ENCODE results near the gene SLC9B1.
"Not testable (repeated sequence)": the region's sequence is repeated elsewhere in the genome, so short reads cannot be mapped to it uniquely, and the experiment has no call there.

SLC9B1 gene

DNA sequence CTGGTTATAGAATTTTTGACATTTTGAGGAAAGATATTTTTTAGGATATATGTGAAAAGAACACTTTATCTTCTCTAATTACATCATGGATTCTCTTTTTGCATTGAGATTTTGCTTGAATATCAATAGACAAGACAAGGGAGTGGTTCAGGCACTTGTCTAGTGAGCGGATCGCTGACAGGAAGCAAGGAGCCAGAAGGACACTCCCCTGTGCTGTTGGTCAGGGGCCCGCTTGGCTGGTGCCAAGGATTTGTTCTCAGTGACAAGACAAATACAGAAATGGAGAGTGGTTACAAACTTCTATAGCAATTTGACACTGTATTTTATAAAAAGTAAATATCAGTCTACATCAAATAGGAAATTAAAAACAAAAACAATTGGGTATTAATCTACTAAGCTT, 60.0 kb downstream of the SLC9B1 start:
- no peak overlapping the region for H3K9ac ChIP-seq (ENCODE audit: low read length in 5 of 5)

DNA sequence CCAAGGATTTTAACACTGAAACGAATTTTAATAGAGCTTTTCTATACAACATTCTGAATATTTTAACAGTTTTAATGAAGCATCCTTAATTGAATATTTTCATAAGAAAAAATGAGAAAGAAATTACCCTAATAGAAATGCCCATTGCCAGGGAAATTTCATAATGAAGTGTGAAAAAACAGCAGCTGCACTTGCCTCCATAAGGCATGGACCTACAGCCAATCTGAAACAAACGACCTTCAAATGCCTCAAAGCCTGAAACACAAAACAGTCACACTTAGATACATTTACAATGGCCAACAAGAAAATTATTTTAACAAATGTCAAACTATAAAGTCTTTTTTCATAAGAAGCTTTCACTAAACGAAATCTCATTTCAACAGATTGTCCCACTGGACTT, 74.4 kb downstream of the SLC9B1 start:
- Histone ChIP-seq H3K27ac (ENCODE audit: low read depth, low read length) (no peak overlapping the region), H3K27me3 (ENCODE audit: control insufficient read depth in 5 of 5, insufficient read depth in 4 of 5, low read length in 5 of 5) (no peaks in the 10 kb centered on the region), H3K4me1 (ENCODE audit: control insufficient read depth in 5 of 5, insufficient read depth in 5 of 5, low read length in 5 of 5) (no peaks in the 10 kb centered on the region), H3K4me3 (ENCODE audit: low read depth in 1 of 5, low read length in 5 of 5) (no peak overlapping the region), H3K9ac (ENCODE audit: low read length in 5 of 5) (no peak overlapping the region), H3K36me3 (ENCODE audit: control insufficient read depth in 5 of 5, insufficient read depth in 5 of 5, low read length in 5 of 5) (no peaks in the 10 kb centered on the region), H3K9me3 (ENCODE audit: control insufficient read depth in 5 of 5, low read length in 5 of 5) (no peaks in the 10 kb centered on the region)

More for the DNA sequence above, 60.0 kb downstream of the SLC9B1 start:
- Histone ChIP-seq H3K27ac (ENCODE audit: low read depth, low read length) (no peak overlapping the region), H3K4me3 (ENCODE audit: low read depth in 1 of 5, low read length in 5 of 5) (no peak overlapping the region), H3K36me3 (ENCODE audit: control insufficient read depth in 5 of 5, insufficient read depth in 5 of 5, low read length in 5 of 5) (no peaks in the 10 kb centered on the region), H3K27me3 (ENCODE audit: control insufficient read depth in 5 of 5, insufficient read depth in 4 of 5, low read length in 5 of 5) (no peaks in the 10 kb centered on the region), H3K9me3 (ENCODE audit: control insufficient read depth in 5 of 5, low read length in 5 of 5) (no peaks in the 10 kb centered on the region), H3K4me1 (ENCODE audit: control insufficient read depth in 5 of 5, insufficient read depth in 5 of 5, low read length in 5 of 5) (no peaks in the 10 kb centered on the region)

DNA sequence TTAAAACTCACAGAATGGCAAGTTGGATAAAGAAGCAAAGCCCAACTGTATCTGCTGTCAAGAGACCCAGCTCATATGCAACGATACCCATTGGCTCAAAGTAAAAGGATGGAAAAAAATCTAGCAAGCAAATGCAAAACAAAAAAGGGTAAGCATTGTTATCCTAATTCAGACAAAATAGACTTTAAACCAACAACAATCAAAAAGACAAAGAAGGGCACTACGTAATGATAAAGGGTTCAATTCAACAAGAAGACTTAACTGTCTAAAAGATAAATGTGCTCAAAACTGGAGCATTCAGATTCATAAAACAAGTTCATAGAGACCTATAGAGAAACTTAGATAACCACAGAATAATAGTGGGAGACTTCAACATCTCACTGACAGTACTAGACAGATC, 81.4 kb downstream of the SLC9B1 start:
- not testable (repeated sequence) for H3K9me3 ChIP-seq (ENCODE audit: control insufficient read depth in 5 of 5, low read length in 5 of 5); H3K27me3 ChIP-seq (ENCODE audit: control insufficient read depth in 5 of 5, insufficient read depth in 4 of 5, low read length in 5 of 5); H3K36me3 ChIP-seq (ENCODE audit: control insufficient read depth in 5 of 5, insufficient read depth in 5 of 5, low read length in 5 of 5); H3K4me3 ChIP-seq (ENCODE audit: low read depth in 1 of 5, low read length in 5 of 5); H3K27ac ChIP-seq (ENCODE audit: low read depth, low read length); H3K4me1 ChIP-seq (ENCODE audit: control insufficient read depth in 5 of 5, insufficient read depth in 5 of 5, low read length in 5 of 5); H3K9ac ChIP-seq (ENCODE audit: low read length in 5 of 5)

DNA sequence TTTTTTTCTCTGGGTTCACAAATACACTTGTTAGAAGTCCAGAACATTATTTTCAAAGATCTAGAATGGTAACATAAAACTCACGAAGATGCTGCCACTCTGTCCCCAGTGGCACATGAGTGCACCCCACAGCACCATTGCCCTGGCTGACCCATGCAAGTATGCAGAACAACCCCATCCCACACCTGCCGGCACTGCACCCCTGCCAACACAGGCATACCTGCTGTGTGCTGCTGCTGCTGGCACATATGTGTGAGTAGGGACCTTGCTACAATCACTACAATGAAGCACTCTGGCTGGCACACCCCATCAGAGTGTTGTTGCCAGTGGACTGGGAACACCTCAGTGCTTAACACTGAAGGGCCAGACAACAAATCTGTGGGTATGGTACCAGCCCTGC, 83.8 kb downstream of the SLC9B1 start:
- H3K9me3 ChIP-seq (ENCODE audit: control insufficient read depth in 5 of 5, low read length in 5 of 5): no peaks in the 10 kb centered on the region
- peaks cover 0 to 3% (median 0%) of the 10 kb centered on the region in 5 donors for H3K36me3 ChIP-seq (ENCODE audit: control insufficient read depth in 5 of 5, insufficient read depth in 5 of 5, low read length in 5 of 5)
- no peaks in the 10 kb centered on the region for H3K27me3 ChIP-seq (ENCODE audit: control insufficient read depth in 5 of 5, insufficient read depth in 4 of 5, low read length in 5 of 5)
- no peak overlapping the region for H3K9ac ChIP-seq (ENCODE audit: low read length in 5 of 5)
- H3K4me1 ChIP-seq (ENCODE audit: control insufficient read depth in 5 of 5, insufficient read depth in 5 of 5, low read length in 5 of 5): no peaks in the 10 kb centered on the region
- H3K4me3 ChIP-seq (ENCODE audit: low read depth in 1 of 5, low read length in 5 of 5): no peak overlapping the region
- no peak overlapping the region for H3K27ac ChIP-seq (ENCODE audit: low read depth, low read length)

DNA sequence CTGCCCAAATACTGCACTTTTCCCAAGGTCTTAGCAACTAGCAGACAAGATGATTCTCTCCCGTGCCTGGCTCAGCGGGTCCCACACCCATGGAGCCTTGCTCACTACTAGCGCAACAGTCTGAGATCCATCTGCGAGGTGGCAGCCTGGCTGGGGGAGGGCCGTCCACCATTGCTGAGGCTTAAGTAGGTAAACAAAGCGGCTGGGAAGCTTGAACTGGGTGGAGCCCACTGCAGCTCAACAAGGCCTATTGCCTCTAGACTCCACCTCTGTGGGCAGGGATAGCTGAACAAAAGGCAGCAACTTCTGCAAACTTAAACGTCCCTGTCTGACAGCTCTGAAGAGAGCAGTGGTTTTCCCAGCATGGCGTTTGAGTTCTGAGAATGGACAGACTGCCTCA, 99.8 kb downstream of the SLC9B1 start:
- not testable (repeated sequence) for H3K4me1 ChIP-seq (ENCODE audit: control insufficient read depth in 5 of 5, insufficient read depth in 5 of 5, low read length in 5 of 5); H3K4me3 ChIP-seq (ENCODE audit: low read depth in 1 of 5, low read length in 5 of 5); H3K27me3 ChIP-seq (ENCODE audit: control insufficient read depth in 5 of 5, insufficient read depth in 4 of 5, low read length in 5 of 5); H3K9ac ChIP-seq (ENCODE audit: low read length in 5 of 5); H3K27ac ChIP-seq (ENCODE audit: low read depth, low read length); H3K9me3 ChIP-seq (ENCODE audit: control insufficient read depth in 5 of 5, low read length in 5 of 5); H3K36me3 ChIP-seq (ENCODE audit: control insufficient read depth in 5 of 5, insufficient read depth in 5 of 5, low read length in 5 of 5)

DNA sequence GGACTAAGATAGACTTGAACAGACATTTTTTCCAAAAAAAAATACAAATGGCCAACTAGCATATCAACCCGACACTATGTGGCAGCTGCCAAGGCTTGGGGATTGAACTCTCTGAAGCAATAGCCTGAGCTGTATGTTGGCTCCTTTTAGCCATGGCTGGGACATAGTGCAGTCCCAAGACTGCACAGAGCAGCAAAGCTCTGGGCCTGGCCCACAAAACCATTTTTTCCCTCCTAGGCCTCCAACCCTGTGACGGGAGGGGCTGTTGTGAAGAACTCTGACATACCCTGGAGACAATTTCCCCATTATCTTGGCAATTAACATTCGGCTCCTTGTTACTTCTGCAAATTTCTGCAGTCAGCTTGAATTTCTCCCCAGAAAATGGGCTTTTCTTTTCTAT, 100.6 kb downstream of the SLC9B1 start:
- H3K4me1 ChIP-seq (ENCODE audit: control insufficient read depth in 5 of 5, insufficient read depth in 5 of 5, low read length in 5 of 5): no peaks in the 10 kb centered on the region
- H3K27me3 ChIP-seq (ENCODE audit: control insufficient read depth in 5 of 5, insufficient read depth in 4 of 5, low read length in 5 of 5): no peaks in the 10 kb centered on the region
- H3K4me3 ChIP-seq (ENCODE audit: low read depth in 1 of 5, low read length in 5 of 5): no peak overlapping the region
- H3K36me3 ChIP-seq (ENCODE audit: control insufficient read depth in 5 of 5, insufficient read depth in 5 of 5, low read length in 5 of 5): peaks cover 0 to 2% (median 0%) of the 10 kb centered on the region in 5 donors
- H3K9me3 ChIP-seq (ENCODE audit: control insufficient read depth in 5 of 5, low read length in 5 of 5): peaks cover 0 to 11% (median 3%) of the 10 kb centered on the region in 5 donors
- no peak overlapping the region for H3K9ac ChIP-seq (ENCODE audit: low read length in 5 of 5)
- no peak overlapping the region for H3K27ac ChIP-seq (ENCODE audit: low read depth, low read length)

DNA sequence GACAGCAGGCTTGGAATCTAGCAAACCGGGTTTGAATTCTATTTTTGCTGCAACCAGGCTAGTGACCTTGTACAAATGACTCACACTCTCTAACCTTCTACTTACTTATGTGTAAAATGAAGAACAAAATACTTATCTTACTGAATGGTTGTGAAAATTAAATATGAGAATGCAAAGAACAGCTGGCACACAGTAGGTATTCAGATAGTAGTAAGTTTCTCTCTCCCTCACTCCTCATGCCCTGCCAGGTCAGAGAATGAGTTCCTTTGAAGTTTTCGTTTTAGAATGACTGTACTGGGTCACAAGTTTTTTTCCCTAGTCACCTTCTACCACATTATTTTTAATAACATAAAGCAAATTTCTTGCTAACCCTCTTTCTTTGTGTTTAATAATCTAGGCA, 117.7 kb downstream of the SLC9B1 start:
- no peaks in the 10 kb centered on the region for H3K9me3 ChIP-seq (ENCODE audit: control insufficient read depth in 5 of 5, low read length in 5 of 5)

DNA sequence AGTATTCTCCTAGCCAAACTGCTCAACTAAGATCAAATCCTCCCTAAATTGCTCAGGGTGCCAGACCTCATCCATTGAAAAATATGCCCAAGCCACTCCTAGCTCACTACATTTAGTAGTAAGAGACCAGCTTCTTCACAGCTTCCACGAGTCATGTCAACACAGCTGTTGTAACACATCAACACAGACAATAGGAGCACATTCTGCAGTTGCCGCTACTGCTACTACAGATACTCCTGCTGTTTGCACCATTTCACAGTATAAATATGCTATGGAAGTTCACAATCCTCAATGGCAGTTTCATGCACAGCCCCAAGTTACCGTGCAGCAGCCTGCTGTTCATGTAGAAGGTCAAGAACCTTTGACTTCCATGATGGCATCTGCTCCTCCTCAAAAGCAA, 121.9 kb downstream of the SLC9B1 start:
- not testable (repeated sequence) for H3K4me1 ChIP-seq (ENCODE audit: control insufficient read depth in 5 of 5, insufficient read depth in 5 of 5, low read length in 5 of 5); H3K9ac ChIP-seq (ENCODE audit: low read length in 5 of 5); H3K36me3 ChIP-seq (ENCODE audit: control insufficient read depth in 5 of 5, insufficient read depth in 5 of 5, low read length in 5 of 5); H3K4me3 ChIP-seq (ENCODE audit: low read depth in 1 of 5, low read length in 5 of 5); H3K27ac ChIP-seq (ENCODE audit: low read depth, low read length); H3K27me3 ChIP-seq (ENCODE audit: control insufficient read depth in 5 of 5, insufficient read depth in 4 of 5, low read length in 5 of 5); H3K9me3 ChIP-seq (ENCODE audit: control insufficient read depth in 5 of 5, low read length in 5 of 5)

More for the DNA sequence above, 117.7 kb downstream of the SLC9B1 start:
- Histone ChIP-seq H3K4me3 (ENCODE audit: low read depth in 1 of 5, low read length in 5 of 5) (no peak overlapping the region), H3K9ac (ENCODE audit: low read length in 5 of 5) (no peak overlapping the region), H3K27ac (ENCODE audit: low read depth, low read length) (no peak overlapping the region), H3K27me3 (ENCODE audit: control insufficient read depth in 5 of 5, insufficient read depth in 4 of 5, low read length in 5 of 5) (no peaks in the 10 kb centered on the region), H3K36me3 (ENCODE audit: control insufficient read depth in 5 of 5, insufficient read depth in 5 of 5, low read length in 5 of 5) (no peaks in the 10 kb centered on the region), H3K4me1 (ENCODE audit: control insufficient read depth in 5 of 5, insufficient read depth in 5 of 5, low read length in 5 of 5) (no peaks in the 10 kb centered on the region)

DNA sequence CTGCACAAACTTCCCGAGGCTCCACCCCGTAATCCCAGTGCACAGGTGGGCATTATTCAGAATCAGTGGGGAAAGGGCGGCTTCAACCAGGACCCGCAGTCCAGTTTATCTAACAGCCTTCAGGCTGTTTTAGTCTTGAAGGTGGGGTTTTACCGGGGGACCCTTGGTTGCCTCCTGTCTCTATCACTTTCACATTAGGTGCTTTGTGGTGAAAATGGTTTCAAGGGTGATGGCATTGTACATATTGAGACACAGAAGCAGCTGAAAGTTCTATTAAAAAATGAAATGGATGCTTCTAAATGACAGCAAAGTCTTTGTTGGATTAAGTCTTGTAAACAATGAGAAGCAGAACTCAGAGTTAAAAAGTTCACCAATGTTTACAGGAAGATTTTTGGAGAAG, 123.0 kb downstream of the SLC9B1 start:
- not testable (repeated sequence) for H3K9me3 ChIP-seq (ENCODE audit: control insufficient read depth in 5 of 5, low read length in 5 of 5); H3K4me3 ChIP-seq (ENCODE audit: low read depth in 1 of 5, low read length in 5 of 5); H3K27me3 ChIP-seq (ENCODE audit: control insufficient read depth in 5 of 5, insufficient read depth in 4 of 5, low read length in 5 of 5); H3K36me3 ChIP-seq (ENCODE audit: control insufficient read depth in 5 of 5, insufficient read depth in 5 of 5, low read length in 5 of 5); H3K4me1 ChIP-seq (ENCODE audit: control insufficient read depth in 5 of 5, insufficient read depth in 5 of 5, low read length in 5 of 5); H3K9ac ChIP-seq (ENCODE audit: low read length in 5 of 5); H3K27ac ChIP-seq (ENCODE audit: low read depth, low read length)

DNA sequence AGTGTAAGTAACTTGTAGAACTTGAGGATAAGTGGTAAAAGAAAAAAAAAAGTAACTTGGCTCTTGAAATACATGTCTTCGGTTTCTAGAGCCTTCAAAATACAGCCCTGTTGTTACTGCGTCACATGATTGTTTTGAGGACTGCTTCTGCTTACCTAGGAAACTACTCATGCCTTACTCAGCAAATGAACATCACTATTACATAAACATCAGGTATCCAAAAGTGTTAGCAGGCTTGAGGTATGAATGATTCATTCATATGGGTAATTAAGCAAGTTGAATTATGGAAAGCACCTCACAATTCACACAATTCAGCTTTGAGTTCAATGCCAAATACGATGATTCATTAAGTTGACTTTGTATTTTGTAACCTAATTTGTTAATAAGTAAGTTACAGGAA, 129.6 kb downstream of the SLC9B1 start:
- H3K27me3 ChIP-seq (ENCODE audit: control insufficient read depth in 5 of 5, insufficient read depth in 4 of 5, low read length in 5 of 5); H3K9ac ChIP-seq (ENCODE audit: low read length in 5 of 5); H3K4me3 ChIP-seq (ENCODE audit: low read depth in 1 of 5, low read length in 5 of 5); H3K27ac ChIP-seq (ENCODE audit: low read depth, low read length); H3K9me3 ChIP-seq (ENCODE audit: control insufficient read depth in 5 of 5, low read length in 5 of 5); H3K4me1 ChIP-seq (ENCODE audit: control insufficient read depth in 5 of 5, insufficient read depth in 5 of 5, low read length in 5 of 5); H3K36me3 ChIP-seq (ENCODE audit: control insufficient read depth in 5 of 5, insufficient read depth in 5 of 5, low read length in 5 of 5): not testable (repeated sequence)

DNA sequence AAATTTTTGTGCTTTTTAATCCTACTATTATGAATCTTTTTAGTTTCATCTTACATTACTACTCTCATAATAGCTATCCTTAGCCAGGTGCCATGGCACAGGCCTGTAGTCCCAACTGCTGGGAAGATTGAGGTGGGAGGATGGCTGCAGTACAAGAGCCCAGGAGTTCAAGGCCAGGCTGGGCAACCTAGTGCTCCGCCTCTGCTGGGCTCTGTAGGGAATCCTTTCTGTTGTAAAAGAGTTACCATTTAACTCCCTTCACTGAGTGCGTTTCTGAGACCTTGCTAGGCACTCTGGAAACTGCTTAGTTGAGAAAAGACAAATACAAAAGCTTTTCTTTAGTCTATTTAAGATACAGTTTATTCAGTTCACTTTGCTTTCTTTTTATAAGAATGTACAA, 130.9 kb downstream of the SLC9B1 start:
- H3K4me3 ChIP-seq (ENCODE audit: low read depth in 1 of 5, low read length in 5 of 5); H3K4me1 ChIP-seq (ENCODE audit: control insufficient read depth in 5 of 5, insufficient read depth in 5 of 5, low read length in 5 of 5); H3K36me3 ChIP-seq (ENCODE audit: control insufficient read depth in 5 of 5, insufficient read depth in 5 of 5, low read length in 5 of 5); H3K27ac ChIP-seq (ENCODE audit: low read depth, low read length); H3K9me3 ChIP-seq (ENCODE audit: control insufficient read depth in 5 of 5, low read length in 5 of 5); H3K9ac ChIP-seq (ENCODE audit: low read length in 5 of 5); H3K27me3 ChIP-seq (ENCODE audit: control insufficient read depth in 5 of 5, insufficient read depth in 4 of 5, low read length in 5 of 5): not testable (repeated sequence)
